ENCODE measurements around the gene PODXL2.

DNA sequence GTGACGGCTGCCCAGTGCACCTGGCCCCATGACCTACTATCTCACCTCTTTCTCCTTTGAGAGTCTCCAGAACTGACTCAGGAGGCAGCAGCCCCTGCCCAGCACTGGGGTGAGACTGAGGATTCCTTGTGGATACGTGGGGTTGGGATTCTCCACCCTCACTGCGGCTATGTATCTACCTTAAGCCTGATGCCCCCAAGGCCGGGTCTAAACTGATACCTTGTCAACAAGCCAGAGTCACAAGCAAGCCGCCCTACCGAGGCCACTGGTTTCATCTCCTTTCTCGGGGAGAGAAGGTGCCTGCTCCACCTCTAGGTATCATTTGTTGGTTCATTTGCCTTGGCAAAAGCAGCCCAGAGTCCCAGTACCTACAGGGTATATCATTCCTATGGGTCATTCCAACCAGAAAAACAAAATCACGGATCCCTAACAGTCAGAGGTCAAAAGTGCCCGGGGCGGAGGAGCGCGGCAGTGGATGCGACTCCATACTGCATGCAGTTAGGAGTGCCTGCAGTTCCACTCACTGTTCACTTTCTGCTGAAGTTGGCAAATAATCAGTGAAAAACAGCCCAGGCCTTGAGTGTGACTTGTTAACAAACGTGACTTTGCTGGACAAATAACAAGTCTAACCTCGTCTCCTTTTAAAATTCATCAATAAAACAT, 91.3 kb downstream of the PODXL2 start:
- TF ChIP-seq POLR2A (IDR thresholded peaks at IDR 0.05) = no peak
- TF ChIP-seq, protein P1, sequence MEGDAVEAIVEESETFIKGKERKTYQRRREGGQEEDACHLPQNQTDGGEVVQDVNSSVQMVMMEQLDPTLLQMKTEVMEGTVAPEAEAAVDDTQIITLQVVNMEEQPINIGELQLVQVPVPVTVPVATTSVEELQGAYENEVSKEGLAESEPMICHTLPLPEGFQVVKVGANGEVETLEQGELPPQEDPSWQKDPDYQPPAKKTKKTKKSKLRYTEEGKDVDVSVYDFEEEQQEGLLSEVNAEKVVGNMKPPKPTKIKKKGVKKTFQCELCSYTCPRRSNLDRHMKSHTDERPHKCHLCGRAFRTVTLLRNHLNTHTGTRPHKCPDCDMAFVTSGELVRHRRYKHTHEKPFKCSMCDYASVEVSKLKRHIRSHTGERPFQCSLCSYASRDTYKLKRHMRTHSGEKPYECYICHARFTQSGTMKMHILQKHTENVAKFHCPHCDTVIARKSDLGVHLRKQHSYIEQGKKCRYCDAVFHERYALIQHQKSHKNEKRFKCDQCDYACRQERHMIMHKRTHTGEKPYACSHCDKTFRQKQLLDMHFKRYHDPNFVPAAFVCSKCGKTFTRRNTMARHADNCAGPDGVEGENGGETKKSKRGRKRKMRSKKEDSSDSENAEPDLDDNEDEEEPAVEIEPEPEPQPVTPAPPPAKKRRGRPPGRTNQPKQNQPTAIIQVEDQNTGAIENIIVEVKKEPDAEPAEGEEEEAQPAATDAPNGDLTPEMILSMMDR (IDR thresholded peaks at IDR 0.05) = no peak
